ENCODE measurements around the gene CHN2.
A peak's percentile ranks its signal among the peaks of the same experiment; 100 is the strongest.

CHN2 gene

DNA sequence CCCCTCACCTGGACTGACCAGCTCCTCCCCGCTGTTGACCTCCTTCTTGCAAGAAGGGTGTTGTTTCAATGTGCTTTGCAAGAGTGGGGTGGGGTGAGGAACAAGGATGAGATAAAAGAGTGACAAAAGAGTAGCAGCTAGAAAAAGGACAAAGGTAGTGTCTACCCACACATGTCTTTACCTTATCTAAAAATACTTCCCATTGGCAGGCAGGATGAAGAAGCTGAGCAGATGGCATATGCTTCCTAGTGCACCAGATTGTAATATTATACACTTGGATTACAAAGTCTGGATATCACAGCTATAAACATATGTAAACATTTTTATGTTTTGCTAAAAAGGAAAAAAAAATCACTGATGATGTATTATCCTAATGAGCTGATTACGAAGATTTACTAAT, 34.5 kb downstream of the CHN2 start:
- DNase-seq = no peak

DNA sequence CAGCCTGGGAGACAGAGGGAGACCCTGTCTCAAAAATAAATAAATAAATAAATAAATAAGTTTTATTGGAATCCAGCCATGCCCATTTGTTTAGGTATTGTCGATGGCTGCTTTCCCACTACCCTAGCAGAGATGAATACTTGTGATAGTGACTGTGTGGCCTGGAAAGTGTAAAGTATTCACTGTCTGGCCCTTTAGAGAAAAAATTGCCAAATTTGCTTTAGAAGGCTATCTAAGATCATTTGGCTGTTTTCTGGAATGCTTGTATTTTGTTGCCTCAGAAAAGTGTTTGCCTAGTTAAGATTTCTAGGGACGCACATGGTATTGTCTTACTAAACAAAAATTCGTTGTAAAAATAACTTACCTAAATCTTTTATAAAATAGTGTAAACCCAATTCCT, 35.4 kb downstream of the CHN2 start:
- DNase-seq = no peak

DNA sequence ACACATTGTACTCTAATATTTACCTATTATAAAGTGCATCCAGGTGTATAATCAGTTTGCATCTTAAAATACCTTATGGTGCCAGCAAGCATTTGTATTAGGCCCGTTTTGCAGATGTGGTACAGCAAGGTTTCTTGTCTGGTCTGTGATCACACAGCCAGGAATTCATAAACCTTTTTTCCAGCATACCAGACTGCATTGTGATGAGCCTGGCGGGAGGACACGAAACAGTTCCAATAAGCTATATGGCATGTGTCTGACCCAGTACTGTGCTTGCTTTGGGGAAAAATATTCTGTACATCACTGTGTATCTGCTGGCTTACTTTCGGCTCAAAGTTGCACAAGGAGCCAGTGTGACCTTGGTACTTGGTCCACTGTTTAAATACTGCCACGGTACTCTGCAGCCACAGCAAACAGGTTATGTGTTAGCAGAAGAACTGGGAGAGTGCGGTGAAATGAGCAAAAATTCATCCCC, 36.3 kb downstream of the CHN2 start:
- DNase-seq = peak; percentile 17

DNA sequence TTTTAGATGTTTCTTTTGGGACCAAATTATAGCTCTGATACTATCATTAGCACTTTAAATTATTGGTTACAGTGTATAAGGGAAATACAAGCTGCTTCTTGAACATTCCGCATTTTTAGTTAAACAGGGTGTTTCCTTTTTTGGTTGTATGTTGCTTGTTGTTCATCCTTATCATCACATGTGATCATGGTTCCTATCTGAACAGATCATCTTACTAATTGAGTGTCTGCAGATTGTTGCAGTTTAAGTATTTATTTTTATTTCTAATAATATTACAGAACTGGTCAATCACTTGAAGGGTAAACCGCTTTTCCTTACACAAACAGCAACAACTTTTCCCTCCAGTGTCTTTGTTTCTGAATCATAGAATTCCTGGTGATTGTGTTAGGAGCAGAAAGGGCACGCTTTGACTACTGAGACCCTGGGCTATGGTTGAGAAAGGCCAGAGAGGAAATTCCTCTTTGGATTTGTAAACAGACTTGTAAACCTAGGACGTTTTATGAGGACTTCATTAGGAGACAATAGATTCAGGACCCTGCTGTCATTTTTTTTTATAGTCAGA, 37.2 kb downstream of the CHN2 start:
- DNase-seq = no peak

DNA sequence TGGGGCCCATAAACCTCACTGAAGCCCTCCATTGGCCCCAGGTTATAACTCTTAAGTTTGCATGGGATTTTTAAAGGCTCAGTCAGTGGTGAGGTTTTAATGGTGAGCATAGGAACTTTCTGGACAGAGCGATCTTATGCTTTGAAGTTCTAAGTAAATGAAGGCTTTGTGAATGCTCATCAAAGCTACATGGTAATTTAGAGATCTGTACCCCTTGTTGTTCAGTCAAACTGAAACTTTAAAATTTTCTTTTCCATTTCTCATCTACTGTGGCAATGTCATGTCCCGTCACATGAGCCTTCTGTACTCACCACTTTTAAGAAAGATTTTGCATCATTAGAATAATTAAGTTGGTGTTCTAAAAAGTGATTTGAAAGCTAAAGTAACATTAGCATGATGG, 39.9 kb downstream of the CHN2 start:
- DNase-seq = no peak

DNA sequence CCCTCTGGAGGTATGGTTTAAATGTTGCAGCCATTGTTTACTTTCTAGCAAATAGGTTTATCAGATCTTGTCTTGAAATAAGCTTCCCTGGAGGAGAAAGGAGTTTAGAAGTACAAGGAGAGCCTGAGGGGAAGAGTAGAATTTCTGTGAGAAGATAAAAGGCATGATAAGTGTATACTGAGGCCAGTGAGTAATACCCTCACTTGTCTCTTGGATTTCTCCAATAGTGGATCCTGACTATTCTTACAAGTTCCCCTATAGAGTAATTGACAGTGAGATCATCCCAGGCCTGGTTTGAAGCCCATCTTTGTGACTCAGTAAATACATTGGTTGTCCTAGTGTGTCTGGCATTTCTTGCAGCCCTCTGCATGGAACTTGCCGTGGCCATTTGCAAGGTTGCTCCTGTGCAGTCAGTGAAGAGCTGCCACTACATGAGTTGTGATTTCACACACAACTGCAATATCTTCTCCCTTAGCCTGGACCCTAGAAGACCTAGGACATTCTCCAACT, 41.6 kb downstream of the CHN2 start:
- DNase-seq = no peak

DNA sequence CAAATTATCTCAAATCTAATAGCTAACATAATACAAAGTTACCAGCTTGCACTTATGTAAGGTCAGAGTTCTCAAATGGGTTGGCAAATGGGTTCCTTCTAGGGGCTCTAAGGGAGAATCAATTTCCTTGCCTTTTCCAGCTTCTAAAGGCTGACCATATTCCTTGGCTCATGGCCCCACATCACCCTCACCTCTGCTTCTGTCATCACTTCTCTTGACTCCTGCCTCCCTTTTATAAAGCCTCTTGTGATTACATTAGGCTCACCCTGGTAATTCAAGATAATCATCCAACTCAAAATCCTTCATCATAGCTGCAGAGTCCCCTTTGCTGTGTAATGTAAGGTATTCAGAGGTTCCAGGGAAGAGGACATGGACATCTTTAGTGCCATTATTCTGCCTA, 42.1 kb downstream of the CHN2 start:
- no peak for DNase-seq

DNA sequence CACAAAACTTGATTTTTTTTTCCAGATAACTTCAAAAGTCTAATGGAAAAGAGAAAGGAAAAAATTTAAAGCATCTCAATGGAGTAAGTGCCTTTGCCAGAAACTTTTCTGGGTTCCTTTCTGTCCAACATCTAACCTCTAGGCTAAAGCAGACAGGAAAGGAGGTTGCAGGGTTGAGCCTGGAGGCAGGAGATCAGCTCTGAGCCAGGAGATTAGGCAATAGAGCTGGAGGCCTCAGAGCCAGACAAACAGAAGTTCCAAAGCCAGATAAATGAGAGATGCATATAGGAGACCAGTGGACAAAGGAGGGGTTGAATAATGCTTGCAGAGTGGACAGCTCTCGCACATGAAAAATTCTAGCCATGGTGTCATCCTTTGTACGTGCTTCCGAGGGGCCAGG, 42.9 kb downstream of the CHN2 start:
- DNase-seq = no peak

DNA sequence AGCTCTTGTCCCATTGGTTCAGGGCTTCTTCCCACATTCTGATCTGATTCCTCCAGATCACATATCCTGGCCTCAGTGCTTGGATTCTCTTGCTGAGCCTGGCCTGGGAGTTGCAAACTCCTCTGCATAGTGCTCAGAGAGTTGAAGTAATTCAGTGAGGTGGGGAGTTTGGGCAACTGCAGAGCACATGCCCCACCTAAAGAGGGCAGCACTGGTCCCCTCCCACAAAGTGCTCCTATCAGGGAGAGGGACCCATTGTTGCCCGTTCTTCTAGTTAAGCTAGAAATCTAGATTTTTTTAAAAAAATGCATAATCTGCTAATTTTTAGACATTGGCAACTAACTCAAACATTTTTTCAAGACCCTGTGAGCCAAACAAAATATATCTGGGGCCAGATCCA, 45.1 kb downstream of the CHN2 start:
- no peak for DNase-seq

DNA sequence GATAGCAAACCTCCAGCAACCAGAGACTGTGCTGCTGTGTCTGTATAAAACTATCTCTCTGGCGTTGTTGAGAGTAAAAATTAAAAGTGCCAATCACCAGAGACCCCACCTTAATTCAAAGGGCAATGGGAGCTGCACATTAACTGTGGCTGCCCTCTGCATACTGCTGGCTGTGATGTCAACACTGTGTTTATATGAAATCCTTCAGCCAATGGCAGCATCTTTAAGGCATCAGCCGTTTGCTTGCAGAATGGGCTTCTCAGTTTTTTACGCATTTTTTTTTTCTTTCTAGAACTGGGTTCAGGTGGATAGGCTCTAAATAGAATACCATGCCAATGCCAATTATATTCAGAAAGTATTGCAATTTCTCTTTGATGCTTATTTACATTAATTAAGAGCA, 47.7 kb downstream of the CHN2 start:
- DNase-seq = no peak

DNA sequence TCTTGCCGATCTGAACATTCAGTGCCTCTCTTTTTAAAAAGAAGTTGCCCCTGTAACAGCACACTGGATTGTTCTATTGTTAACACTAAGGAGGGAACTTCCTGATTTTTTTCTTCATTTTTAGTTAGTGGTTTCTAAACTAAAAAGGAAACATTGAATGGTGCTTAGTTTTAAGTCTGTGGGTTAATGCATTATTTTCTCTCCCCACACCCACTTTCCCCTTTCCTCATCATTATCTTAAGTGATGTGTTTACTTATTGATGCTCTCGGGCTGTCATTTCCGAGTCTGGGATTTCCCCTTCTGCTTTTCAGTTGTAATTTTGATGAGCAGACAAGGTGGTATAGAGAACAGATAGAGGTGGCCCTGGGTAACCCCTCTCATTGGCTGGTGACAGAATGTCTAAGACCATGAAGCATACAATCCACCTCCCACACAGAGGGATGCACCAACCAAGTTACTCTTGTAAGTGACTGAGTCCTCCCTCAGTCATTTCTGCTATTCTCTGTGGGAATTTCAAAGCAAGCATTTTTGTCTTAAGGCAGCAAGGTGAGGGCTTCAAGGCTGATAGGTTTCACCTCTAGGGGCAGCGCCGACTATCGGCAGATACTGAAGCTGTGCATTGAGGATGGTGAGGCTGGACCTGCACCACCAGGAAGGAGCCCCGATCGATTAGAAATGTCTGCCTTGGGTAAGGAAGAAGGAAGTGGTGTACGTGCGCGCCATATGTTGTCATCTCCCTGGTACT, 49.5 kb downstream of the CHN2 start:
- DNase-seq = no peak

DNA sequence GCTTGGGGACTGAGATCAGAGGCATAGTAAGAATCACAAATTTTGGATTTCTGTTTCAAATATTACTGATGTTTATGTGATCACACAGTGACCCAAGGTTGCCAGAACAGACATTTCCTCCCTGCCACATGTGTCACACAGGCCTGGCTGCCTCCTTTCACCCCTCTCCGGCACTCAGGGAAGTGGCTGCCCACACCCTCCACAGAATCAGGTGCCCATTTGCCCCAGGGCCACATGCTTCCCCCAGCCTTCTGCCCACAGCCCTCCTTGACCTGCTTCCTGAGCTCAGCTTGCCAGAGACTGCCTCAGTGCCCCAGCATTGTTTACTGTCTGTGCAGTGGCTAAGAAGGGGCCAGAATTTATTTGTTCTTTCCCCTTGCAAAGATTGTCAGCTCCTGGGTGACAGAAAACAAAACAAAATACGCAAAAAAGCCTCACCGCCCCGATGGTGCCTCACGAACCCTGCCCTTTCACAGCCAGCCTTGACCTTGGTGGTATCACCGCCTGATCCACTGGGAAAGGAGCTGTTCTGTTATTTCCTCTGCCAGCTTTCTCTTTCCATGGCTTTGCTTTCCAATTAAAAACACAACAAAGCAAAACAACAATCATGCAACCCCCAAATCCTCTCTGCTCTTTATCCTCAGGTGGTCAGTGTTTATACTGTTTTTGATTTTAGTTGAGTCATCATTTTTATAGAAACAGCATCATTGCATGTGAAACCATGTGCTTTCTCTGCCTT, 52.8 kb downstream of the CHN2 start:
- no peak for DNase-seq

DNA sequence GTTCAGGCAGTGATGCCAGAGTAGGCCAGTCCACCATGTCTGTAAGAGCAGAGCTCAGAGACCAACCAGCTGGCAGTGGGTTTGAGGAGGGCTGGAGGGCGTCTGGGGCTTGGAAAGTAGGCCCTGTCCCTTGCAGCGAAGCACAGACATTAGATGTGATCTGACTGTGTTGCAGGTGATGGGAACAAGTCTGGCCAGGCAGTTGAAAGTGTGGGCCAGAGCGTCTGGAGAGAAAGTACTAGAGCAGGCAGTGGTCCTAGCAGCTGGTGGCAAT, 53.3 kb downstream of the CHN2 start:
- no peak for DNase-seq

DNA sequence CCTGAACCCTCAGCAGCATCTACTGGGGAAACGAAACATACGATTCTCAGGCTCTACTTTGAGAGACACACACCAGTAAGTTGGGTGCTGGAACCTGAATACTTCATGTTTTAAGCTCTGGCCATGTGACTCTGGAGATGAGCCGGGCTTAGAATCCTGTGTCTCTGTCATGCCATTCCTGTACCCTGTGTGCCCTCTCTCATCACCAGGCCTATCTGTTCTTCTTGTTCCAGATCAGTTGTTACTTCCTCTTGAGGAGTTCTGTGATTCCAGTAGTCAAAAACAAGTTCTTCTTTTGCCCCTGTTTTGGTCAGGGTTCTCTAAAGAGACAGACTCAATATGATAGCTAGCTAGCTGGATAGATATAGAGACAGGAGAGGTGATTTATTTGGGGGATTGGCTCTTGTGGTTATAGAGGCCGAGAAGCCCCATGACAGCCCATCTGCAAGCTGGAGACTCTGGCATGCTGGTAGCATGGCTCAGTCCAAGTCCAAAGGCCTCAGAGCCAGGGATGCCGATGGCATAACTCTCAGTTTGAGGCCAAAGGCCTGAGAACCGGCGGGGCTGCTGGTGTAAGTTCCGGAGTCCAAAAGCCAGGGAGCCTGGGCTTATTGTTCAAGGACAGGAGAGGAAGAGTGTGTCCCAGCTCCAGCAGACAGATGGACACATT, 54.3 kb downstream of the CHN2 start:
- DNase-seq = no peak

DNA sequence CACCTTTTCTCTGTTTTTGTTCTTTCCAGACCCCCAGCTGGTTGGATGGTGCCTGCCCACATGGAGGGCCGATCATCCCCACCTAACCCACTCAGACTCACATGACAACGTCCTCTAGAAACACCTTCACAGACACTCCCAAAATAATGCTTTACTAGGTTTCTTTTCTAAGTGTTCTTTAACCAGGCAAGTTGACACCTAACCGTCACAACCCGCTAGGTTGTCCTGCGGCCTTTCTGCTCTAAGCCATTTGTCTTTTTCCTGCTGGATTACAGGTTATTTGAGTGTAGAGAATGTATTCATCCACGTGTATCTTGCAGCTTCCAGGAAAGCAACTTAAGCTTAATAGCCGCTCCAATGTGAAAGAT, 54.8 kb downstream of the CHN2 start:
- no peak for DNase-seq

DNA sequence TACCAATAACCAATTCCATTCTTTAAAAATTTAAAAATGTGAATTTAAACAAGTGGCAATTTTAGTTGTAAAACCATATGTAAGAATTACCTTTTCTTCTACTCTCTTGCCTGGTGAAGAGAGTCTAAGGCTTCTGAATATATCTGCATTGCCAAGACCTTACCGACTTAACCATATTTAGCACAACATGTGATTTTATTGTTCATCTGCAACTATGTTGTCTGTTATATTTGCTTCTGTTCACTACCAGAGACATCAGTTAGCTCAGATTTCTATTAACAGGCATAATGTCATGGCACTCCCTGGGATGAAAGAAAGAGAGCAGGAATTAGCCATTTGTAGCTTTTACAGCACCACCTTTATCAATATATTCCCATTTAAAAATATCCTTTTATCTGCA, 55.3 kb downstream of the CHN2 start:
- no peak for DNase-seq

DNA sequence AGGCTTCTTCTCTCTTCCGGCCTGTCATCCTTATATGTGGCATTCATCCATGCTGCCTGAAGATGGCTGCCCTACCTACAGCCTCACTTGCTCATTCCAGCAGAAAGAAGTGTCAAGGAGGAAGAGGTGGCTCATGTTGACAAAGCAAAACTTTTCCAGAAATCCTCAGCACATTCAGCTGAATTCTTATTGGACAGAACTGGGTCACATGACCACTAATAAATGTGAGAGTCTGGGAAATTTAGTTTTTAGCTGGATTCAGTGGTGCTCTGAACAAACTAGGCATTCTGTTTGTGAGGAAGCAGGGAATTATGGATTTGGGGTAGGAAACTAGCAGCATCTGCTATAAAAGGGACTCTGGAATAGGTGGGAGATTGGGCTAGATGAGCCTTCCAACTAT, 58.6 kb downstream of the CHN2 start:
- no peak for DNase-seq

DNA sequence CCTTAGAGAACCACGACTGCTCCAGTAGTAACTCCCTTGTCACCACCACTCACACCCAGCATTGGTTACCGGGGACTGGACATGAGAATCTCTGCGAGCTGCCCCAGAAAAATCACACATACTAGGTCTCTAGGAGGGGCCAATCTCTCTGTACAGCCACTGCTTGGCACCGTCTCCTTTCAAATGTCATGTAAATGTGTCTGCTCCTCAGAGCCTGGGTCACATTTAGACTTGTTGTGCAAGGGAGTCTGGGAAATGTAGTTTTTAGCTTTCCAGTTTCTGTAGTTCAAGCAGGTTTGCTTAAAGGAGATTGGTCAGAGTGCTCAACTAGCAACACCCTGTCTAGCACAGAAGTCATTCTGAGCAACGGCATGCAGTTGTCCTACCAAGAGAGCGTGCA, 60.0 kb downstream of the CHN2 start:
- no peak for DNase-seq

DNA sequence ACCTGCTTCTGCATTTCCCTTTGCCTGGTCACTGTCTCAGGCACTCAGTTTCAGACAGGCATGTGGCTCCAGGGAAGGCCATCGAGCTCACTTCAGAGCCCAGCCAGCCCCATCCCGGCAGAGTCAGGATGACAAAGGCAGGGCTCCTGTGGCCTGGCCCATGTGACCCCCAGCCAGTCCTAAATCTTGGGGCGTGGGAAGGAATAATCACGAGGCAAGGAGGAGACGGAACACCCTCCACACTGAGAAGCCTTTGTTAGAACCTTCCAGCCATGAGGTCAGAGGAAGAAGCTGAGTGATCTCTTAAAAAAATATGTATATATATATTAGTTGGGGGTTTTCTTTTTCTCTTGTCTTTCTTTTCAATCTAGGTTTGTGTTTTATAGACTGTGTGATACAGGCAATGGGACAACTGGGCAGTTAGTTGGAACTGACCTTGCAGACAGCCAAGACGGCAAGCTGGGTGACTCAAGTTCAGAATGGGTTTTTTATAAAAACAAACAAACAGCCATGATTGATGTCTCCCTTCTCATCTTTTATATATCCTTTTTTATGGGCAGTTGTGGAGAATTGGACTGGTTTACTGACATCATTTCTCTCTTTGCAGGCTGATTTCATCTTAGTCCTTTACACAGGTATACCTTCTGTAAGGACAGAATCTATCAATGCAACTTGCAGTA, 60.8 kb downstream of the CHN2 start:
- no peak for DNase-seq

DNA sequence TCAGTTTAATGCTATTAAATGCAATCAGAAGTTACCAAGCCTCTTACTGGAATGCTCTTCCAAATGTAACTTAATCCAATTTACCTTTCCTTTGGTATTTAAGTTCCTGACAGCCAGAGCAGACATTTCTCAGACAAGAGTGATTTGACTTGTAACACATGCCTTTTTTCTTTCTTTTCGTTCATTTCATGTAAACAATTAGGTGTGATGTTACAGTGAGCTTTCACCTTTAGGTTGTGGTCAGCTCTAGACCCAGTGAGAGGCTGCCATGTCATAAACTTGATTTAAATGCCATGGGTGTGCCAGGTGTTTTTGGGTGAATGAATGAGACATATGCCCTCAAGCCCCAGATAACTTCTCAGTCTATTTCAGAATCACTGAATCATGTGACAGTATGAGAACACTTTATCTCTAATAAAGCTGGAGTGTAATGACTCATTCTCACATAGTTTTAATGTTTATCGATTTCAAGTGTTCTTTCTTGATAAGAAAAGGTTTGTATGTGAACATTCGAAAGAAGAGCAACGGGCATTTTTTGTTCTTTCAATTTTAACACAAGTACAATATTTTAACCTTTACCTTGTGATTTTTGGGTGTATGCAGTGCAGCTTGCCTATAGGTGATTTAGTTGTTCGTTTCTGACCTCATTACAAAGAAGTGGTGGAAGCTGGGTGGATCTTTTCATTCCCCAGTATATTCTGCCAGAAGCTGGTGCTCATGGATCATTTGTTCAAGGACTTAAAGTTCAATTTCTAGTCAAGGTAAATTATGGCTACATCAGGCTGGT, 61.5 kb downstream of the CHN2 start:
- no peak for DNase-seq

DNA sequence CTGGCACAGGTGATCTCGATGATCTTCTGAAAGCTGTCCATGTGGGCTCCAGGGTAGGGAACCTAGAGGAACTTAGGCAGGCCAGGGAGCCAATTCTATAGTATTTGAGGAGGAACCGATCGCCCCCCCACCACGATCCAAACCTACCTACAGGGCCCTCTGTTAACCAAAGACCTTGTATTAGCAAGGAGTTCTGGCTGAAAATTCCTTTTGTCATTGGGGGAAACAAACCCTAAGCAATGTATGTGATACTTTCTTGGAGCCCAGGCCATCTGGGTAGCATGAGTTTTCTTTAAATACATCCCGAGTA, 62.1 kb downstream of the CHN2 start:
- DNase-seq = no peak

DNA sequence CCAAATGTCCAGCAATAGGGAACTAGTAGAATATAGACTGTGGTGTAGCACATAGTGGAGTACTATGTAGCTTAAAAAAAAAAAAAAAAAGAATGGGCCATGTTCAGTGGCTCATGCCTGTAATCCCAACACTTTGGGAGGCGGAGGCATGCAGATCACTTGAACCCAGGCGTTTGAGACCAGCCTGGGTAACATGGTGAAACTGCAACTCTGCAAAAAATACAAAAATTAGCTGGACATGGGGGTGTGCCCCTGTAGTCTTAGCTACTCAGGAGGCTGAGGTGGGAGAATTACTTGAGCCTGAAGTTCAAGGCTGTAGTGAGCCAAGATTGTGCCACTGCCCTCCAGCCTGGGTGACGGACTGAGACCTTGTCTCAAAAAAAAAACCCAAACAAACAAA, 64.4 kb downstream of the CHN2 start:
- no peak for DNase-seq
